GM12878 (cell line): ENCODE measurements around the gene C16orf82. TPM values are rescaled to one million over a fixed set of nuclear protein-coding genes. Genes with fewer than 3 reads are reported as not detected.

Source experiments
- ATAC-seq: fragments of 200-7000 bp; cut with Tn5 transposase; 3 replicates; pipeline ENCODE4 v1.9.1; 2020; ENCODE audit warnings: mild to moderate bottlenecking, moderate library complexity
- BruUV-seq: library from RNA; stranded (reverse); fragments of 400-500 nt; replicated peaks from 2 replicates; lab custom pipeline; 2021; lab: Mats Ljungman, UMichigan
- CTCF ChIA-PET: fragments of 300-600 bp; sonication (Branson Sonifier 250); formaldehyde crosslinking; extraction: SDS; loops from one replicate; lab custom pipeline; 2021; ENCODE audit warnings: inconsistent platforms; lab: Yijun Ruan, JAX
- POLR2A ChIA-PET: fragments of 350-600 bp; formaldehyde crosslinking; extraction: SDS; loops from one replicate; lab custom pipeline; 2021; ENCODE audit warnings: inconsistent platforms; lab: Charles Lee
- RAD21 ChIA-PET: fragments of 300-600 bp; sonication (Branson Sonifier 250); formaldehyde crosslinking; loops from one replicate; lab custom pipeline; 2023; ENCODE audit warnings: antibody characterized with exemption; ENCODE audit not compliant: unreplicated experiment; lab: Charles Lee
- SMC1A ChIA-PET: fragments of 300-600 bp; sonication (Branson Sonifier 250); formaldehyde crosslinking; loops from one replicate; lab custom pipeline; 2023; ENCODE audit not compliant: unreplicated experiment, uncharacterized antibody; lab: Charles Lee
- DNase-seq: peaks from one replicate; pipeline ENCODE4 v3.0.0-alpha.2; 2011; ENCODE audit warnings: low read depth, low spot score
- FAIRE-seq: peaks from 3 replicates; lab custom pipeline; 2011; peaks lifted over from hg19 to GRCh38; lab: Jason Lieb, UNC
- H2AFZ ChIP-seq: 2 replicates; pipeline ENCODE4 v1.6.0; 2011; ENCODE audit warnings: low read depth, low read length, control low read depth; ENCODE audit not compliant: control insufficient read depth
- H3K27ac ChIP-seq: 2 replicates; pipeline ENCODE4 v1.5.1; 2011; ENCODE audit warnings: control low read depth; ENCODE audit not compliant: control insufficient read depth, insufficient read depth
- H3K27me3 ChIP-seq, 2 experiments: replicated peaks in 1 of 2; 2 replicates each; pipeline versions ENCODE4 v1.6.0 to v1.6.1; 2011; ENCODE audit warnings: low read length in 1 of 2; ENCODE audit not compliant: control insufficient read depth in 2 of 2, insufficient read depth in 2 of 2
- H3K36me3 ChIP-seq, 2 experiments: 2 replicates each; pipeline ENCODE4 v1.5.1; 2011; ENCODE audit warnings: low read length in 1 of 2; ENCODE audit not compliant: control insufficient read depth in 2 of 2, insufficient read depth in 2 of 2
- H3K4me1 ChIP-seq: 2 replicates; pipeline ENCODE4 v1.6.1; 2011; ENCODE audit warnings: mild to moderate bottlenecking, low read length, moderate library complexity, mixed read lengths; ENCODE audit not compliant: control insufficient read depth, insufficient read depth
- H3K4me2 ChIP-seq: 2 replicates; pipeline ENCODE4 v1.6.0; 2011; ENCODE audit warnings: control low read depth; ENCODE audit not compliant: control insufficient read depth, insufficient read depth
- H3K4me3 ChIP-seq: fragments of 200-600 bp; sonication (generic); 2 replicates; pipeline ENCODE4 v1.5.1; 2016
- H3K79me2 ChIP-seq: 2 replicates; pipeline ENCODE4 v1.6.0; 2011; ENCODE audit warnings: low read length; ENCODE audit not compliant: control insufficient read depth, insufficient read depth
- H3K9ac ChIP-seq: 2 replicates; pipeline ENCODE4 v1.8.0; 2011; ENCODE audit warnings: low read length, control low read depth, mixed read lengths; ENCODE audit not compliant: control insufficient read depth, insufficient read depth
- H3K9me3 ChIP-seq: replicated peaks from 3 replicates; pipeline ENCODE4 v1.5.1; 2011; ENCODE audit warnings: mild to moderate bottlenecking, low read length; ENCODE audit not compliant: control insufficient read depth, insufficient read depth
- H4K20me1 ChIP-seq: 2 replicates; pipeline ENCODE4 v1.6.0; 2011; ENCODE audit not compliant: control insufficient read depth, insufficient read depth
- CHD1 ChIP-seq: IDR thresholded peaks from 2 replicates; pipeline ENCODE4 v1.6.1; 2012; ENCODE audit warnings: low read depth, low read length, improper control_type of control experiment
- KAT2A ChIP-seq: conservative IDR thresholded peaks from 2 replicates; pipeline ENCODE4 v1.6.1; 2011; ENCODE audit warnings: low read depth, low read length; ENCODE audit not compliant: control insufficient read depth
- RAD21 ChIP-seq: IDR thresholded peaks from 2 replicates; pipeline ENCODE4 v1.6.1; 2011; ENCODE audit warnings: mild to moderate bottlenecking, low read depth, low read length, moderate library complexity; ENCODE audit not compliant: insufficient read depth
- SMAD1 ChIP-seq: fragments of 450-650 bp; IDR thresholded peaks from 2 replicates; pipeline ENCODE4 v1.6.1; 2018; ENCODE audit warnings: mild to moderate bottlenecking, low read depth; ENCODE audit not compliant: partially characterized antibody
- SREBF2 ChIP-seq: IDR thresholded peaks from 2 replicates; pipeline ENCODE4 v1.6.1; 2012; ENCODE audit warnings: mild to moderate bottlenecking, low read length
- TCF7 ChIP-seq: IDR thresholded peaks from 2 replicates; pipeline ENCODE4 v1.6.1; 2014; ENCODE audit warnings: antibody characterized with exemption, borderline replicate concordance
- ZNF207 ChIP-seq: fragments of 450-650 bp; IDR thresholded peaks from 2 replicates; pipeline ENCODE4 v1.6.1; 2014; ENCODE audit warnings: antibody characterized with exemption, mild to moderate bottlenecking, borderline replicate concordance
- ZNF217 ChIP-seq: fragments of 450-650 bp; IDR thresholded peaks from 2 replicates; pipeline ENCODE4 v1.6.1; 2017; ENCODE audit warnings: antibody characterized with exemption, mild to moderate bottlenecking
- ZNF384 ChIP-seq: IDR thresholded peaks from 2 replicates; pipeline ENCODE4 v1.6.1; 2012; ENCODE audit warnings: low read depth, mild to moderate bottlenecking, low read length, improper control_type of control experiment, borderline replicate concordance
- WGBS: methylation state at CpG from one replicate; pipeline ENCODE4 v1.1.6; 2016; ENCODE audit warnings: low lambda C conversion rate; ENCODE audit not compliant: insufficient replicate concordance, insufficient coverage; ENCODE audit errors: missing lambda C conversion rate; 5-methylcytosine and 5-hydroxymethylcytosine counted together
- in situ Hi-C: fragments of 300-500 bp; cut with MboI; formaldehyde crosslinking; loops from 9 replicates; pipeline ENCODE4 v1.14.3; 2018; ENCODE audit warnings: mixed read lengths
- intact Hi-C: fragments of 100-400 bp; cut with micrococcal nuclease; formaldehyde crosslinking; loops from one replicate; pipeline ENCODE4 v1.14.2; 2022; ENCODE audit not compliant: unreplicated experiment
- polyA plus RNA-seq, 11 experiments: library from polyadenylated mRNA; depleted of rRNA in 4 of 11; unstranded in 6 of 11; stranded (reverse) in 5 of 11; fragments of >200 nt; fragmentation: Nextera tagmentation in 4 of 11; fragmentation: Illumina TruSeq in 1 of 11; extraction: Ambion mirVana in 4 of 11; extraction: Trizol in 1 of 11; gene quantifications; 1 replicate in 1 of 11; 2 replicates in 10 of 11; pipeline versions ENCODE4 v1.2.1 to v1.2.3, GENCODE V29; 2011 to 2016; ENCODE audit warnings: inconsistent platforms in 2 of 11, missing spikeins in 2 of 11, low read depth in 1 of 11
- total RNA-seq, 4 experiments: library from RNA; depleted of rRNA in 3 of 4; stranded (reverse); fragments of >200 nt in 3 of 4; fragmentation: Illumina TruSeq in 1 of 4; extraction: Trizol in 1 of 4; gene quantifications; 2 replicates each; pipeline versions ENCODE4 v1.2.1 to v1.2.3, GENCODE V29; 2013 to 2021
- TF ChIP-seq, protein P1 (sequence below): fragments of 150-350 bp; IDR thresholded peaks from 2 replicates; pipeline ENCODE4 v1.6.1; 2014; ENCODE audit warnings: mild to moderate bottlenecking, low read depth, low read length
- TF ChIP-seq, protein P2 (sequence below): fragments of 450-650 bp; IDR thresholded peaks from 2 replicates; pipeline ENCODE4 v1.6.1; 2017; ENCODE audit warnings: low read depth, mild to moderate bottlenecking, moderate library complexity
- TF ChIP-seq, protein P3 (sequence below): fragments of 450-650 bp; conservative IDR thresholded peaks from 2 replicates; pipeline ENCODE4 v1.6.1; 2017; ENCODE audit warnings: mild to moderate bottlenecking, moderate library complexity

The C16orf82 gene
- total and polyA plus RNA-seq, 10 of the 15 experiments (the other 5 are each of a cell fraction or from before 2014, with no cell fraction given) = not detected

DNA sequence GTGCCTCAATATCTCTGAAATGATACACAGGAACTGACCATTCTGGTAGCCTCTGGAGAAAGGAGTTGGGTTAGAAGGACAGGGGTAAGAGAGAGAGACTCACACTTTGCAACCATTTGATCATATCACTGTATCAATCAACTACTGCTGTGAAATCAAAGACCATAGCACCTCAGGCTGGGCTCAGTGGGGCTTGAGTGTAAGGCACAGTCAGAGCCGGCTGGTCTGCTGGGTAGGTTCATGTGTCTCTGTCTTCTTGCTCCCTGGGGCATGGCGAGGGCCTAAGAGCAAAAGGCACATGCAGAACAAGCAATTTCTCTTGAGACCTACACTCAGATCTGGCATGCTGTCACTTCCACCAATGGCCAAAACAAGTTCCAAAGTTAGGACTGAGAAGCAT lies 46.7 kb upstream of the C16orf82 start:
- SMC1A ChIA-PET = no interaction called here
- in situ Hi-C loops = no loop called here
- no peak for FAIRE-seq

More for the DNA sequence above, 46.7 kb upstream of the C16orf82 start:
- no peaks in the 10 kb centered on the region for H3K9me3 ChIP-seq
- RAD21 ChIA-PET = no interaction called here
- ATAC-seq = no peak
- H3K4me2 ChIP-seq = no peak overlapping the region
- no peaks in the 10 kb centered on the region for H3K27me3 ChIP-seq
- no peak overlapping the region for H2AFZ ChIP-seq
- TF ChIP-seq ZNF384 (no peak), CHD1 (no peak), KAT2A (no peak), RAD21 (no peak), ZNF217 (no peak), TCF7 (no peak), SMAD1 (no peak), SREBF2 (no peak), ZNF207 (no peak)
- TF ChIP-seq, protein P1, sequence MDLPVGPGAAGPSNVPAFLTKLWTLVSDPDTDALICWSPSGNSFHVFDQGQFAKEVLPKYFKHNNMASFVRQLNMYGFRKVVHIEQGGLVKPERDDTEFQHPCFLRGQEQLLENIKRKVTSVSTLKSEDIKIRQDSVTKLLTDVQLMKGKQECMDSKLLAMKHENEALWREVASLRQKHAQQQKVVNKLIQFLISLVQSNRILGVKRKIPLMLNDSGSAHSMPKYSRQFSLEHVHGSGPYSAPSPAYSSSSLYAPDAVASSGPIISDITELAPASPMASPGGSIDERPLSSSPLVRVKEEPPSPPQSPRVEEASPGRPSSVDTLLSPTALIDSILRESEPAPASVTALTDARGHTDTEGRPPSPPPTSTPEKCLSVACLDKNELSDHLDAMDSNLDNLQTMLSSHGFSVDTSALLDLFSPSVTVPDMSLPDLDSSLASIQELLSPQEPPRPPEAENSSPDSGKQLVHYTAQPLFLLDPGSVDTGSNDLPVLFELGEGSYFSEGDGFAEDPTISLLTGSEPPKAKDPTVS = no peak
- TF ChIP-seq, protein P2, sequence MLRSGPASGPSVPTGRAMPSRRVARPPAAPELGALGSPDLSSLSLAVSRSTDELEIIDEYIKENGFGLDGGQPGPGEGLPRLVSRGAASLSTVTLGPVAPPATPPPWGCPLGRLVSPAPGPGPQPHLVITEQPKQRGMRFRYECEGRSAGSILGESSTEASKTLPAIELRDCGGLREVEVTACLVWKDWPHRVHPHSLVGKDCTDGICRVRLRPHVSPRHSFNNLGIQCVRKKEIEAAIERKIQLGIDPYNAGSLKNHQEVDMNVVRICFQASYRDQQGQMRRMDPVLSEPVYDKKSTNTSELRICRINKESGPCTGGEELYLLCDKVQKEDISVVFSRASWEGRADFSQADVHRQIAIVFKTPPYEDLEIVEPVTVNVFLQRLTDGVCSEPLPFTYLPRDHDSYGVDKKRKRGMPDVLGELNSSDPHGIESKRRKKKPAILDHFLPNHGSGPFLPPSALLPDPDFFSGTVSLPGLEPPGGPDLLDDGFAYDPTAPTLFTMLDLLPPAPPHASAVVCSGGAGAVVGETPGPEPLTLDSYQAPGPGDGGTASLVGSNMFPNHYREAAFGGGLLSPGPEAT = no peak
- TF ChIP-seq, protein P3, sequence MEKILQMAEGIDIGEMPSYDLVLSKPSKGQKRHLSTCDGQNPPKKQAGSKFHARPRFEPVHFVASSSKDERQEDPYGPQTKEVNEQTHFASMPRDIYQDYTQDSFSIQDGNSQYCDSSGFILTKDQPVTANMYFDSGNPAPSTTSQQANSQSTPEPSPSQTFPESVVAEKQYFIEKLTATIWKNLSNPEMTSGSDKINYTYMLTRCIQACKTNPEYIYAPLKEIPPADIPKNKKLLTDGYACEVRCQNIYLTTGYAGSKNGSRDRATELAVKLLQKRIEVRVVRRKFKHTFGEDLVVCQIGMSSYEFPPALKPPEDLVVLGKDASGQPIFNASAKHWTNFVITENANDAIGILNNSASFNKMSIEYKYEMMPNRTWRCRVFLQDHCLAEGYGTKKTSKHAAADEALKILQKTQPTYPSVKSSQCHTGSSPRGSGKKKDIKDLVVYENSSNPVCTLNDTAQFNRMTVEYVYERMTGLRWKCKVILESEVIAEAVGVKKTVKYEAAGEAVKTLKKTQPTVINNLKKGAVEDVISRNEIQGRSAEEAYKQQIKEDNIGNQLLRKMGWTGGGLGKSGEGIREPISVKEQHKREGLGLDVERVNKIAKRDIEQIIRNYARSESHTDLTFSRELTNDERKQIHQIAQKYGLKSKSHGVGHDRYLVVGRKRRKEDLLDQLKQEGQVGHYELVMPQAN = no peak
- no peak for DNase-seq
- POLR2A ChIA-PET = no interaction called here
- no peaks in the 10 kb centered on the region for H3K4me1 ChIP-seq
- intact Hi-C loops = no loop called here
- 0% methylated on average over 2 of the region's 2 CpGs for WGBS
- BruUV-seq = no TSS peak
- no peak overlapping the region for H3K9ac ChIP-seq
- H4K20me1 ChIP-seq = no peaks in the 10 kb centered on the region
- H3K27ac ChIP-seq = no peak overlapping the region
- H3K4me3 ChIP-seq = no peak overlapping the region
- H3K36me3 ChIP-seq = no peaks in the 10 kb centered on the region
- no peaks in the 10 kb centered on the region for H3K79me2 ChIP-seq
- CTCF ChIA-PET = no interaction called here
